OCI-LY3 (cell line): ENCODE results near the gene PIK3C2G.

Experiments used
- CTCF ChIP-seq: fragments of 200-600, 300-600 bp; sonication (generic); IDR thresholded peaks from 2 replicates; pipeline ENCODE4 v1.5.1; 2014; ENCODE audit warnings: antibody characterized with exemption, low read length, low read depth
- EZH2phosphoT487 ChIP-seq: fragments of 200-600 bp; shearing (Covaris generic); IDR thresholded peaks from 2 replicates; pipeline ENCODE4 v1.6.1; 2018; ENCODE audit warnings: antibody characterized with exemption, mixed run types, low read depth

GRCh38 chr12:18436170-18436569 is 174.9 kb downstream of the PIK3C2G start:
- no peak for TF ChIP-seq CTCF
- no peak for TF ChIP-seq EZH2phosphoT487
